Measurements from ENCODE around the gene DCTPP1.

DCTPP1 gene

GRCh38 chr16:30418350-30419181, 11.3 kb downstream of the DCTPP1 start (continued):
- no peak for TF ChIP-seq ZNF341 (tag by site-specific recombination; IDR thresholded peaks at IDR 0.05; ENCODE audit: low read depth)
- TF ChIP-seq ZNF114 (tag by site-specific recombination; IDR thresholded peaks at IDR 0.05): no peak
- TF ChIP-seq ZNF148 (tag by site-specific recombination; IDR thresholded peaks at IDR 0.05; ENCODE audit: borderline replicate concordance): no peak
- no peak for TF ChIP-seq ZNF394 (tag by site-specific recombination; IDR thresholded peaks at IDR 0.05; ENCODE audit: borderline replicate concordance)
- no peak for TF ChIP-seq ZNF580 (tag by site-specific recombination; IDR thresholded peaks at IDR 0.05)
- no peak for TF ChIP-seq ZNF239 (tag by site-specific recombination; IDR thresholded peaks at IDR 0.05)
- TF ChIP-seq ZNF175 (tag by site-specific recombination; IDR thresholded peaks at IDR 0.05): no peak
- TF ChIP-seq ZNF37A (tag by site-specific recombination; IDR thresholded peaks at IDR 0.05): no peak
- TF ChIP-seq ZNF530 (tag by site-specific recombination; IDR thresholded peaks at IDR 0.05; ENCODE audit: low read depth): no peak
- no peak for TF ChIP-seq FEZF1 (tag by site-specific recombination; IDR thresholded peaks at IDR 0.05)
- TF ChIP-seq ZBTB49 (tag by site-specific recombination; IDR thresholded peaks at IDR 0.05; ENCODE audit: low read depth): no peak
- TF ChIP-seq ZNF701 (tag by site-specific recombination; IDR thresholded peaks at IDR 0.05): no peak
- peak; percentile 58 for TF ChIP-seq ZNF600 (tag by site-specific recombination; IDR thresholded peaks at IDR 0.05)
- no peak for TF ChIP-seq ZNF23 (tag by site-specific recombination; IDR thresholded peaks at IDR 0.05; ENCODE audit: borderline replicate concordance)
- TF ChIP-seq, protein P1, sequence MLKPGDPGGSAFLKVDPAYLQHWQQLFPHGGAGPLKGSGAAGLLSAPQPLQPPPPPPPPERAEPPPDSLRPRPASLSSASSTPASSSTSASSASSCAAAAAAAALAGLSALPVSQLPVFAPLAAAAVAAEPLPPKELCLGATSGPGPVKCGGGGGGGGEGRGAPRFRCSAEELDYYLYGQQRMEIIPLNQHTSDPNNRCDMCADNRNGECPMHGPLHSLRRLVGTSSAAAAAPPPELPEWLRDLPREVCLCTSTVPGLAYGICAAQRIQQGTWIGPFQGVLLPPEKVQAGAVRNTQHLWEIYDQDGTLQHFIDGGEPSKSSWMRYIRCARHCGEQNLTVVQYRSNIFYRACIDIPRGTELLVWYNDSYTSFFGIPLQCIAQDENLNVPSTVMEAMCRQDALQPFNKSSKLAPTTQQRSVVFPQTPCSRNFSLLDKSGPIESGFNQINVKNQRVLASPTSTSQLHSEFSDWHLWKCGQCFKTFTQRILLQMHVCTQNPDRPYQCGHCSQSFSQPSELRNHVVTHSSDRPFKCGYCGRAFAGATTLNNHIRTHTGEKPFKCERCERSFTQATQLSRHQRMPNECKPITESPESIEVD (tag by site-specific recombination; IDR thresholded peaks at IDR 0.05): no peak
- TF ChIP-seq ZNF335 (tag by site-specific recombination; conservative IDR thresholded peaks at IDR 0.05): 0 out of 2 replicates have a peak, but pooled peaks have one; percentile 27
- TF ChIP-seq, protein P2, sequence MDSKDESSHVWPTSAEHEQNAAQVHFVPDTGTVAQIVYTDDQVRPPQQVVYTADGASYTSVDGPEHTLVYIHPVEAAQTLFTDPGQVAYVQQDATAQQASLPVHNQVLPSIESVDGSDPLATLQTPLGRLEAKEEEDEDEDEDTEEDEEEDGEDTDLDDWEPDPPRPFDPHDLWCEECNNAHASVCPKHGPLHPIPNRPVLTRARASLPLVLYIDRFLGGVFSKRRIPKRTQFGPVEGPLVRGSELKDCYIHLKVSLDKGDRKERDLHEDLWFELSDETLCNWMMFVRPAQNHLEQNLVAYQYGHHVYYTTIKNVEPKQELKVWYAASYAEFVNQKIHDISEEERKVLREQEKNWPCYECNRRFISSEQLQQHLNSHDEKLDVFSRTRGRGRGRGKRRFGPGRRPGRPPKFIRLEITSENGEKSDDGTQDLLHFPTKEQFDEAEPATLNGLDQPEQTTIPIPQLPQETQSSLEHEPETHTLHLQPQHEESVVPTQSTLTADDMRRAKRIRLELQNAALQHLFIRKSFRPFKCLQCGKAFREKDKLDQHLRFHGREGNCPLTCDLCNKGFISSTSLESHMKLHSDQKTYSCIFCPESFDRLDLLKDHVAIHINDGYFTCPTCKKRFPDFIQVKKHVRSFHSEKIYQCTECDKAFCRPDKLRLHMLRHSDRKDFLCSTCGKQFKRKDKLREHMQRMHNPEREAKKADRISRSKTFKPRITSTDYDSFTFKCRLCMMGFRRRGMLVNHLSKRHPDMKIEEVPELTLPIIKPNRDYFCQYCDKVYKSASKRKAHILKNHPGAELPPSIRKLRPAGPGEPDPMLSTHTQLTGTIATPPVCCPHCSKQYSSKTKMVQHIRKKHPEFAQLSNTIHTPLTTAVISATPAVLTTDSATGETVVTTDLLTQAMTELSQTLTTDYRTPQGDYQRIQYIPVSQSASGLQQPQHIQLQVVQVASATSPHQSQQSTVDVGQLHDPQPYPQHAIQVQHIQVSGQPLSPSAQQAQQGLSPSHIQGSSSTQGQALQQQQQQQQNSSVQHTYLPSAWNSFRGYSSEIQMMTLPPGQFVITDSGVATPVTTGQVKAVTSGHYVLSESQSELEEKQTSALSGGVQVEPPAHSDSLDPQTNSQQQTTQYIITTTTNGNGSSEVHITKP (tag by site-specific recombination; IDR thresholded peaks at IDR 0.05): no peak
- no peak for TF ChIP-seq ZNF155 (tag by site-specific recombination; IDR thresholded peaks at IDR 0.05)
- no peak for TF ChIP-seq ZNF514 (tag by site-specific recombination; IDR thresholded peaks at IDR 0.05)
- no peak for TF ChIP-seq ZNF169 (tag by site-specific recombination; IDR thresholded peaks at IDR 0.05)
- TF ChIP-seq, protein P3, sequence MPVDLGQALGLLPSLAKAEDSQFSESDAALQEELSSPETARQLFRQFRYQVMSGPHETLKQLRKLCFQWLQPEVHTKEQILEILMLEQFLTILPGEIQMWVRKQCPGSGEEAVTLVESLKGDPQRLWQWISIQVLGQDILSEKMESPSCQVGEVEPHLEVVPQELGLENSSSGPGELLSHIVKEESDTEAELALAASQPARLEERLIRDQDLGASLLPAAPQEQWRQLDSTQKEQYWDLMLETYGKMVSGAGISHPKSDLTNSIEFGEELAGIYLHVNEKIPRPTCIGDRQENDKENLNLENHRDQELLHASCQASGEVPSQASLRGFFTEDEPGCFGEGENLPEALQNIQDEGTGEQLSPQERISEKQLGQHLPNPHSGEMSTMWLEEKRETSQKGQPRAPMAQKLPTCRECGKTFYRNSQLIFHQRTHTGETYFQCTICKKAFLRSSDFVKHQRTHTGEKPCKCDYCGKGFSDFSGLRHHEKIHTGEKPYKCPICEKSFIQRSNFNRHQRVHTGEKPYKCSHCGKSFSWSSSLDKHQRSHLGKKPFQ (tag by site-specific recombination; IDR thresholded peaks at IDR 0.05): no peak
- TF ChIP-seq ZNF174 (tag by site-specific recombination; IDR thresholded peaks at IDR 0.05): no peak
- TF ChIP-seq ZSCAN30 (tag by site-specific recombination; IDR thresholded peaks at IDR 0.05): no peak
- TF ChIP-seq REPIN1 (tag by site-specific recombination; IDR thresholded peaks at IDR 0.05; ENCODE audit: low read depth): no peak
- no peak for TF ChIP-seq ZNF660 (tag by site-specific recombination; IDR thresholded peaks at IDR 0.05)
- TF ChIP-seq ZNF664 (tag by site-specific recombination; IDR thresholded peaks at IDR 0.05): peak; percentile 53
- TF ChIP-seq ZNF529 (tag by site-specific recombination; IDR thresholded peaks at IDR 0.05; ENCODE audit: insufficient replicate concordance): no peak
